ENCODE data around the gene MMS19. TPM values are rescaled to one million over a fixed set of nuclear protein-coding genes. Genes with fewer than 3 reads are reported as not detected.

MMS19 gene
- total RNA-seq, 1 donor from 2014 or later: 88.7 TPM

- Mint-ChIP-seq H3K36me3 (ENCODE audit: low read depth) (no peaks in the 10 kb centered on the region), H3K4me3 (no peak overlapping the region), H3K9me3 (no peaks in the 10 kb centered on the region), H3K27ac (ENCODE audit: unreplicated experiment) (no peak overlapping the region), H3K4me1 (peaks cover 5% of the 10 kb centered on the region), H3K27me3 (ENCODE audit: low read depth) (no peaks in the 10 kb centered on the region)
- DNase-seq (ENCODE audit: low read depth, low spot score): no peak
- TF ChIP-seq CTCF (conservative IDR thresholded peaks at IDR 0.05): no peak
Observed at GRCh38 chr10:97485647-97486281, 12.5 kb downstream of the MMS19 start.

GRCh38 chr10:97483921-97484320, 14.3 kb downstream of the MMS19 start:
- peaks cover 6% of the 10 kb centered on the region for H3K4me1 Mint-ChIP-seq
- H3K9me3 Mint-ChIP-seq: no peaks in the 10 kb centered on the region
- no peak overlapping the region for H3K4me3 Mint-ChIP-seq
- H3K36me3 Mint-ChIP-seq (ENCODE audit: low read depth): no peaks in the 10 kb centered on the region
- H3K27ac Mint-ChIP-seq (ENCODE audit: unreplicated experiment): no peak overlapping the region
- no peak for TF ChIP-seq CTCF (conservative IDR thresholded peaks at IDR 0.05)
- no peaks in the 10 kb centered on the region for H3K27me3 Mint-ChIP-seq (ENCODE audit: low read depth)
- no peak for DNase-seq (ENCODE audit: low read depth, low spot score)

GRCh38 chr10:97483506-97483905, 14.7 kb downstream of the MMS19 start:
- TF ChIP-seq CTCF (conservative IDR thresholded peaks at IDR 0.05): no peak
- H3K27ac Mint-ChIP-seq (ENCODE audit: unreplicated experiment): no peak overlapping the region
- DNase-seq (ENCODE audit: low read depth, low spot score): no peak

GRCh38 chr10:97482381-97482780, 15.8 kb downstream of the MMS19 start:
- Mint-ChIP-seq H3K27ac (ENCODE audit: unreplicated experiment) (no peak overlapping the region), H3K4me3 (no peak overlapping the region)
- no peak for TF ChIP-seq CTCF (conservative IDR thresholded peaks at IDR 0.05)

More at GRCh38 chr10:97483506-97483905, 14.7 kb downstream of the MMS19 start:
- Mint-ChIP-seq H3K9me3 (no peaks in the 10 kb centered on the region), H3K4me1 (peaks cover 6% of the 10 kb centered on the region), H3K36me3 (ENCODE audit: low read depth) (no peaks in the 10 kb centered on the region), H3K27me3 (ENCODE audit: low read depth) (no peaks in the 10 kb centered on the region), H3K4me3 (no peak overlapping the region)

GRCh38 chr10:97481071-97481470, 17.2 kb downstream of the MMS19 start:
- H3K36me3 Mint-ChIP-seq (ENCODE audit: low read depth): peaks cover 7% of the 10 kb centered on the region

More at GRCh38 chr10:97482381-97482780, 15.8 kb downstream of the MMS19 start:
- DNase-seq (ENCODE audit: low read depth, low spot score): no peak
- Mint-ChIP-seq H3K27me3 (ENCODE audit: low read depth) (no peaks in the 10 kb centered on the region), H3K36me3 (ENCODE audit: low read depth) (peaks cover 1% of the 10 kb centered on the region), H3K9me3 (no peaks in the 10 kb centered on the region), H3K4me1 (peaks cover 6% of the 10 kb centered on the region)

More at GRCh38 chr10:97481071-97481470, 17.2 kb downstream of the MMS19 start:
- no peak overlapping the region for H3K27ac Mint-ChIP-seq (ENCODE audit: unreplicated experiment)
- H3K9me3 Mint-ChIP-seq: no peaks in the 10 kb centered on the region
- no peak for DNase-seq (ENCODE audit: low read depth, low spot score)
- peaks cover 6% of the 10 kb centered on the region for H3K4me1 Mint-ChIP-seq
- no peaks in the 10 kb centered on the region for H3K27me3 Mint-ChIP-seq (ENCODE audit: low read depth)
- no peak for TF ChIP-seq CTCF (conservative IDR thresholded peaks at IDR 0.05)
- H3K4me3 Mint-ChIP-seq: no peak overlapping the region

Data from neural crest cell (in vitro differentiated cells).